GM12878 (cell line): ENCODE data around the gene LGI2. TPM values are rescaled to one million over a fixed set of nuclear protein-coding genes. Genes with fewer than 3 reads are reported as not detected.

ENCODE experiments used
- ATAC-seq: fragments of 200-7000 bp; cut with Tn5 transposase; 3 replicates; pipeline ENCODE4 v1.9.1; 2020; ENCODE audit warnings: mild to moderate bottlenecking, moderate library complexity
- BruUV-seq: library from RNA; stranded (reverse); fragments of 400-500 nt; replicated peaks from 2 replicates; lab custom pipeline; 2021; lab: Mats Ljungman, UMichigan
- CTCF ChIA-PET: fragments of 300-600 bp; sonication (Branson Sonifier 250); formaldehyde crosslinking; extraction: SDS; loops from one replicate; lab custom pipeline; 2021; ENCODE audit warnings: inconsistent platforms; lab: Yijun Ruan, JAX
- POLR2A ChIA-PET: fragments of 350-600 bp; formaldehyde crosslinking; extraction: SDS; loops from one replicate; lab custom pipeline; 2021; ENCODE audit warnings: inconsistent platforms; lab: Charles Lee
- RAD21 ChIA-PET: fragments of 300-600 bp; sonication (Branson Sonifier 250); formaldehyde crosslinking; loops from one replicate; lab custom pipeline; 2023; ENCODE audit warnings: antibody characterized with exemption; ENCODE audit not compliant: unreplicated experiment; lab: Charles Lee
- SMC1A ChIA-PET: fragments of 300-600 bp; sonication (Branson Sonifier 250); formaldehyde crosslinking; loops from one replicate; lab custom pipeline; 2023; ENCODE audit not compliant: unreplicated experiment, uncharacterized antibody; lab: Charles Lee
- DNase-seq: peaks from one replicate; pipeline ENCODE4 v3.0.0-alpha.2; 2011; ENCODE audit warnings: low read depth, low spot score
- FAIRE-seq: peaks from 3 replicates; lab custom pipeline; 2011; peaks lifted over from hg19 to GRCh38; lab: Jason Lieb, UNC
- H2AFZ ChIP-seq: 2 replicates; pipeline ENCODE4 v1.6.0; 2011; ENCODE audit warnings: low read depth, low read length, control low read depth; ENCODE audit not compliant: control insufficient read depth
- H3K27ac ChIP-seq: 2 replicates; pipeline ENCODE4 v1.5.1; 2011; ENCODE audit warnings: control low read depth; ENCODE audit not compliant: control insufficient read depth, insufficient read depth
- H3K27me3 ChIP-seq, 2 experiments: replicated peaks in 1 of 2; 2 replicates each; pipeline versions ENCODE4 v1.6.0 to v1.6.1; 2011; ENCODE audit warnings: low read length in 1 of 2; ENCODE audit not compliant: control insufficient read depth in 2 of 2, insufficient read depth in 2 of 2
- H3K36me3 ChIP-seq, 2 experiments: 2 replicates each; pipeline ENCODE4 v1.5.1; 2011; ENCODE audit warnings: low read length in 1 of 2; ENCODE audit not compliant: control insufficient read depth in 2 of 2, insufficient read depth in 2 of 2
- H3K4me1 ChIP-seq: 2 replicates; pipeline ENCODE4 v1.6.1; 2011; ENCODE audit warnings: mild to moderate bottlenecking, low read length, moderate library complexity, mixed read lengths; ENCODE audit not compliant: control insufficient read depth, insufficient read depth
- H3K4me2 ChIP-seq: 2 replicates; pipeline ENCODE4 v1.6.0; 2011; ENCODE audit warnings: control low read depth; ENCODE audit not compliant: control insufficient read depth, insufficient read depth
- H3K4me3 ChIP-seq: fragments of 200-600 bp; sonication (generic); 2 replicates; pipeline ENCODE4 v1.5.1; 2016
- H3K79me2 ChIP-seq: 2 replicates; pipeline ENCODE4 v1.6.0; 2011; ENCODE audit warnings: low read length; ENCODE audit not compliant: control insufficient read depth, insufficient read depth
- H3K9ac ChIP-seq: 2 replicates; pipeline ENCODE4 v1.8.0; 2011; ENCODE audit warnings: low read length, control low read depth, mixed read lengths; ENCODE audit not compliant: control insufficient read depth, insufficient read depth
- H3K9me3 ChIP-seq: replicated peaks from 3 replicates; pipeline ENCODE4 v1.5.1; 2011; ENCODE audit warnings: mild to moderate bottlenecking, low read length; ENCODE audit not compliant: control insufficient read depth, insufficient read depth
- H4K20me1 ChIP-seq: 2 replicates; pipeline ENCODE4 v1.6.0; 2011; ENCODE audit not compliant: control insufficient read depth, insufficient read depth
- HSF1 ChIP-seq: fragments of 150-350 bp; IDR thresholded peaks from 2 replicates; pipeline ENCODE4 v1.6.1; 2014; ENCODE audit warnings: mild to moderate bottlenecking, low read depth, low read length
- JUNB ChIP-seq: IDR thresholded peaks from 2 replicates; pipeline ENCODE4 v1.6.1; 2016; ENCODE audit warnings: antibody characterized with exemption, mild to moderate bottlenecking
- NFYB ChIP-seq: IDR thresholded peaks from 2 replicates; pipeline ENCODE4 v1.6.1; 2011; ENCODE audit warnings: low read depth, mild to moderate bottlenecking, low read length, improper control_type of control experiment, moderate library complexity; ENCODE audit not compliant: insufficient read depth
- SMC3 ChIP-seq: IDR thresholded peaks from 2 replicates; pipeline ENCODE4 v1.6.1; 2011; ENCODE audit warnings: low read length, improper control_type of control experiment, borderline replicate concordance
- TCF7 ChIP-seq: IDR thresholded peaks from 2 replicates; pipeline ENCODE4 v1.6.1; 2014; ENCODE audit warnings: antibody characterized with exemption, borderline replicate concordance
- ZBTB11 ChIP-seq: fragments of 450-650 bp; formaldehyde crosslinking; IDR thresholded peaks from 2 replicates; pipeline ENCODE4 v1.5.0; 2022; ENCODE audit warnings: mild to moderate bottlenecking, missing genetic modification characterization
- WGBS: methylation state at CpG from one replicate; pipeline ENCODE4 v1.1.6; 2016; ENCODE audit warnings: low lambda C conversion rate; ENCODE audit not compliant: insufficient replicate concordance, insufficient coverage; ENCODE audit errors: missing lambda C conversion rate; 5-methylcytosine and 5-hydroxymethylcytosine counted together
- in situ Hi-C: fragments of 300-500 bp; cut with MboI; formaldehyde crosslinking; loops from 9 replicates; pipeline ENCODE4 v1.14.3; 2018; ENCODE audit warnings: mixed read lengths
- intact Hi-C: fragments of 100-400 bp; cut with micrococcal nuclease; formaldehyde crosslinking; loops from one replicate; pipeline ENCODE4 v1.14.2; 2022; ENCODE audit not compliant: unreplicated experiment
- polyA plus RNA-seq, 11 experiments: library from polyadenylated mRNA; depleted of rRNA in 4 of 11; unstranded in 6 of 11; stranded (reverse) in 5 of 11; fragments of >200 nt; fragmentation: Nextera tagmentation in 4 of 11; fragmentation: Illumina TruSeq in 1 of 11; extraction: Ambion mirVana in 4 of 11; extraction: Trizol in 1 of 11; gene quantifications; 1 replicate in 1 of 11; 2 replicates in 10 of 11; pipeline versions ENCODE4 v1.2.1 to v1.2.3, GENCODE V29; 2011 to 2016; ENCODE audit warnings: inconsistent platforms in 2 of 11, missing spikeins in 2 of 11, low read depth in 1 of 11
- total RNA-seq, 4 experiments: library from RNA; depleted of rRNA in 3 of 4; stranded (reverse); fragments of >200 nt in 3 of 4; fragmentation: Illumina TruSeq in 1 of 4; extraction: Trizol in 1 of 4; gene quantifications; 2 replicates each; pipeline versions ENCODE4 v1.2.1 to v1.2.3, GENCODE V29; 2013 to 2021

Gene LGI2
- total and polyA plus RNA-seq, 10 of the 15 experiments (the other 5 are each of a cell fraction or from before 2014, with no cell fraction given): not detected

- TF ChIP-seq ZBTB11 (no peak), SMC3 (no peak), JUNB (no peak)
Measured at GRCh38 chr4:24984602-24985532, 45.9 kb downstream of the LGI2 start (continued).

- Histone ChIP-seq H2AFZ (no peak overlapping the region), H3K4me3 (no peak overlapping the region), H3K9ac (no peak overlapping the region), H4K20me1 (no peaks in the 10 kb centered on the region), H3K9me3 (no peaks in the 10 kb centered on the region; the same call in 1 of the 3 replicates), H3K4me2 (no peak overlapping the region), H3K27ac (no peak overlapping the region), H3K79me2 (no peaks in the 10 kb centered on the region), H3K36me3 (no peaks in the 10 kb centered on the region), H3K4me1 (no peaks in the 10 kb centered on the region), H3K27me3 (no peaks in the 10 kb centered on the region)
- 44% methylated on average over 5 of the region's 5 CpGs for WGBS
- POLR2A ChIA-PET: interaction anchor here (1.2 kb wide), 1 partner anchor 11 kb away, joined by 3 read pairs; no protein-coding TSS in a partner anchor
- in situ Hi-C loops: no loop called here
- intact Hi-C loops: loop anchor here (1.0 to 5.0 kb wide), 3 partner anchors 165 to 493 kb away; no protein-coding TSS in a partner anchor
- no peak for TF ChIP-seq HSF1
- TF ChIP-seq TCF7: no peak
- no peak for TF ChIP-seq NFYB
- DNase-seq (no peak), FAIRE-seq (no peak), ATAC-seq (no peak)
- SMC1A ChIA-PET: interaction anchor here (0.9 to 2.8 kb wide), 13 partner anchors 14 to 400 kb away, joined by 3 to 38 read pairs (median 4); partner anchors contain the start of gene PI4K2B
- CTCF ChIA-PET: interaction anchor here (0.7 to 8.0 kb wide), 32 partner anchors 8 to 386 kb away, joined by 3 to 100 read pairs (median 5); partner anchors contain the start of gene PI4K2B
- RAD21 ChIA-PET: interaction anchor here (0.7 to 2.6 kb wide), 4 partner anchors 73 to 386 kb away, joined by 4 to 18 read pairs (median 12); no protein-coding TSS in a partner anchor
- no TSS peak for BruUV-seq
Measured at GRCh38 chr4:24980740-24981139, 50.0 kb downstream of the LGI2 start.
